IMR-90 (cell line): ENCODE measurements around the gene HACD2. TPM values are rescaled to one million over a fixed set of nuclear protein-coding genes. Genes with fewer than 3 reads are reported as not detected.

Experiments
- ATAC-seq: fragments of 200-7000 bp; cut with Tn5 transposase; 2 replicates; pipeline ENCODE4 v1.9.1; 2020; ENCODE audit warnings: low read depth, mild to moderate bottlenecking, moderate library complexity
- BruUV-seq: library from RNA; stranded (reverse); fragments of 400-500 nt; replicated peaks from 2 replicates; lab custom pipeline; 2021; lab: Mats Ljungman, UMichigan
- CTCF ChIA-PET: fragments of 300-600 bp; formaldehyde crosslinking; extraction: SDS; loops from one replicate; lab custom pipeline; 2021; ENCODE audit warnings: antibody characterized with exemption; lab: Yijun Ruan, JAX
- POLR2A ChIA-PET: fragments of 300-600 bp; sonication (Branson Sonifier 250); formaldehyde crosslinking; loops from one replicate; lab custom pipeline; 2022; ENCODE audit warnings: antibody characterized with exemption; ENCODE audit not compliant: unreplicated experiment; lab: Charles Lee
- DNase-seq: peaks from one replicate; pipeline ENCODE4 v3.0.0; 2013
- H2AFZ ChIP-seq: replicated peaks from 2 replicates; pipeline ENCODE3; 2013; ENCODE audit warnings: low read length, mild to moderate bottlenecking; ENCODE audit not compliant: poor library complexity
- H2AK5ac ChIP-seq: 2 replicates; pipeline ENCODE4 v1.6.1; 2013; ENCODE audit warnings: low read depth, low read length, inconsistent platforms
- H2AK9ac ChIP-seq: replicated peaks from 2 replicates; pipeline ENCODE3; 2013; ENCODE audit warnings: mild to moderate bottlenecking, low read depth, low read length, moderate library complexity; ENCODE audit not compliant: poor library complexity
- H2BK120ac ChIP-seq: 2 replicates; pipeline ENCODE4 v1.6.1; 2013; ENCODE audit warnings: low read depth, low read length, inconsistent platforms
- H2BK15ac ChIP-seq: 3 replicates; pipeline ENCODE4 v1.6.1; 2013; ENCODE audit warnings: low read depth, low read length, inconsistent platforms
- H2BK20ac ChIP-seq: 2 replicates; pipeline ENCODE4 v1.6.1; 2013; ENCODE audit warnings: low read depth, mild to moderate bottlenecking, inconsistent platforms, low read length, moderate library complexity
- H2BK5ac ChIP-seq: 2 replicates; pipeline ENCODE4 v1.6.1; 2013; ENCODE audit warnings: mild to moderate bottlenecking, low read depth, low read length, inconsistent platforms; ENCODE audit not compliant: poor library complexity, severe bottlenecking
- H3K14ac ChIP-seq: replicated peaks from 2 replicates; pipeline ENCODE4 v1.6.1; 2013; ENCODE audit warnings: low read depth, low read length, inconsistent platforms
- H3K18ac ChIP-seq: 2 replicates; pipeline ENCODE4 v1.6.1; 2013; ENCODE audit warnings: low read depth, low read length, control low read depth
- H3K23ac ChIP-seq: 2 replicates; pipeline ENCODE4 v1.6.1; 2013; ENCODE audit warnings: low read depth, low read length, inconsistent platforms
- H3K27ac ChIP-seq: 2 replicates; pipeline ENCODE4 v1.5.1; 2013; ENCODE audit warnings: mild to moderate bottlenecking, control low read depth, low read length; ENCODE audit not compliant: insufficient read depth
- H3K27me3 ChIP-seq: 2 replicates; pipeline ENCODE4 v1.6.1; 2013; ENCODE audit warnings: low read length; ENCODE audit not compliant: control insufficient read depth, insufficient read depth
- H3K36me3 ChIP-seq: 2 replicates; pipeline ENCODE4 v1.6.1; 2013; ENCODE audit warnings: low read length, mixed read lengths; ENCODE audit not compliant: control insufficient read depth, insufficient read depth
- H3K4ac ChIP-seq: 2 replicates; pipeline ENCODE4 v1.6.1; 2013; ENCODE audit warnings: low read depth, low read length, inconsistent platforms
- H3K4me1 ChIP-seq: 2 replicates; pipeline ENCODE4 v1.6.1; 2013; ENCODE audit warnings: low read length, mixed read lengths; ENCODE audit not compliant: control insufficient read depth, insufficient read depth
- H3K4me2 ChIP-seq: 2 replicates; pipeline ENCODE4 v1.6.1; 2013; ENCODE audit warnings: low read depth, mild to moderate bottlenecking, control low read depth, low read length, moderate library complexity
- H3K4me3 ChIP-seq: 2 replicates; pipeline ENCODE4 v1.5.1; 2013; ENCODE audit warnings: low read depth, mild to moderate bottlenecking, control low read depth, low read length, moderate library complexity; ENCODE audit not compliant: insufficient read depth
- H3K56ac ChIP-seq: 2 replicates; pipeline ENCODE4 v1.6.1; 2013; ENCODE audit warnings: low read length, inconsistent platforms; ENCODE audit not compliant: insufficient read depth; ENCODE audit errors: extremely low read depth
- H3K79me1 ChIP-seq, 2 experiments: 2 replicates each; pipeline ENCODE4 v1.6.1; 2013; ENCODE audit warnings: low read length in 2 of 2, inconsistent platforms in 1 of 2, low read depth in 1 of 2
- H3K9ac ChIP-seq: 2 replicates; pipeline ENCODE4 v1.6.1; 2013; ENCODE audit warnings: low read depth, low read length, control low read depth
- H3K9me1 ChIP-seq: 2 replicates; pipeline ENCODE4 v1.6.1; 2013; ENCODE audit warnings: low read length, inconsistent platforms; ENCODE audit not compliant: insufficient read depth
- H3K9me3 ChIP-seq: 2 replicates; pipeline ENCODE4 v1.6.1; 2013; ENCODE audit warnings: low read length; ENCODE audit not compliant: control insufficient read depth, insufficient read depth
- H4K20me1 ChIP-seq: 2 replicates; pipeline ENCODE4 v1.6.1; 2013; ENCODE audit warnings: low read length, inconsistent platforms; ENCODE audit not compliant: insufficient read depth
- H4K5ac ChIP-seq: 2 replicates; pipeline ENCODE4 v1.6.1; 2013; ENCODE audit warnings: mild to moderate bottlenecking, low read depth, low read length, control low read depth
- H4K8ac ChIP-seq, 2 experiments: 2 replicates each; pipeline ENCODE4 v1.6.1; 2013; ENCODE audit warnings: low read depth in 2 of 2, low read length in 2 of 2, control low read depth in 1 of 2, inconsistent platforms in 1 of 2
- H4K91ac ChIP-seq: 2 replicates; pipeline ENCODE4 v1.6.1; 2013; ENCODE audit warnings: low read depth, low read length, inconsistent platforms; ENCODE audit not compliant: insufficient read depth
- BHLHE40 ChIP-seq: fragments of 150-350 bp; IDR thresholded peaks from 2 replicates; pipeline ENCODE4 v1.6.1; 2016; ENCODE audit warnings: mild to moderate bottlenecking, low read depth, low read length
- CEBPB ChIP-seq: IDR thresholded peaks from 2 replicates; pipeline ENCODE4 v1.6.1; 2012; ENCODE audit warnings: low read depth, low read length, improper control_type of control experiment
- CHD1 ChIP-seq: IDR thresholded peaks from 2 replicates; pipeline ENCODE4 v1.6.1; 2012; ENCODE audit warnings: low read depth, low read length, improper control_type of control experiment
- CTCF ChIP-seq: conservative IDR thresholded peaks from 2 replicates; pipeline ENCODE4 v1.5.1; 2012; ENCODE audit warnings: mild to moderate bottlenecking, low read depth, low read length, improper control_type of control experiment
- FOS ChIP-seq: fragments of 150-350 bp; IDR thresholded peaks from 2 replicates; pipeline ENCODE4 v1.6.1; 2016; ENCODE audit warnings: low read depth, low read length
- MAFK ChIP-seq: IDR thresholded peaks from 2 replicates; pipeline ENCODE4 v1.6.1; 2012; ENCODE audit warnings: low read depth, low read length, improper control_type of control experiment
- MAZ ChIP-seq: IDR thresholded peaks from 2 replicates; pipeline ENCODE4 v1.6.1; 2012; ENCODE audit warnings: low read depth, mild to moderate bottlenecking, low read length, improper control_type of control experiment, moderate library complexity, borderline replicate concordance
- MXI1 ChIP-seq: IDR thresholded peaks from 2 replicates; pipeline ENCODE4 v1.6.1; 2012; ENCODE audit warnings: low read depth, mild to moderate bottlenecking, low read length, moderate library complexity, borderline replicate concordance
- NFE2L2 ChIP-seq: fragments of 150-350 bp; IDR thresholded peaks from 2 replicates; pipeline ENCODE4 v1.6.1; 2016; ENCODE audit warnings: low read depth, mild to moderate bottlenecking, low read length
- POLR2A ChIP-seq: IDR thresholded peaks from 2 replicates; pipeline ENCODE4 v1.6.1; 2012; ENCODE audit warnings: mild to moderate bottlenecking, low read depth, low read length
- RAD21 ChIP-seq: IDR thresholded peaks from 2 replicates; pipeline ENCODE4 v1.6.1; 2012; ENCODE audit warnings: low read length, improper control_type of control experiment
- RCOR1 ChIP-seq: IDR thresholded peaks from 2 replicates; pipeline ENCODE4 v1.6.1; 2012; ENCODE audit warnings: mild to moderate bottlenecking, low read length, improper control_type of control experiment; ENCODE audit not compliant: insufficient replicate concordance
- RFX5 ChIP-seq: IDR thresholded peaks from 2 replicates; pipeline ENCODE4 v1.8.0; 2012; ENCODE audit warnings: low read depth, mild to moderate bottlenecking, low read length, moderate library complexity
- USF2 ChIP-seq: fragments of 150-350 bp; IDR thresholded peaks from 2 replicates; pipeline ENCODE4 v1.6.1; 2017; ENCODE audit warnings: mild to moderate bottlenecking, antibody characterized with exemption, low read length, low read depth
- WGBS, 2 experiments: methylation state at CpG; one replicate each; pipeline versions ENCODE4 v1.1.5 to v1.1.7; 2013; ENCODE audit warnings: missing lambda C conversion rate in 2 of 2; ENCODE audit not compliant: insufficient read length in 1 of 2; ENCODE audit errors: extremely low coverage in 2 of 2; 5-methylcytosine and 5-hydroxymethylcytosine counted together
- dilution Hi-C: fragments of 300-500 bp; cut with HindIII; formaldehyde crosslinking; loops from one replicate; pipeline ENCODE4 v1.14.3; 2018; ENCODE audit warnings: low sequenced_read_pairs; ENCODE audit not compliant: unreplicated experiment
- in situ Hi-C: fragments of 300-500 bp; cut with MboI; formaldehyde crosslinking; loops from 3 replicates; pipeline ENCODE4 v1.14.3; 2019; ENCODE audit warnings: low sequenced_read_pairs, inconsistent platforms, mixed read lengths
- intact Hi-C: fragments of 100-400 bp; cut with micrococcal nuclease; formaldehyde crosslinking; loops from 2 replicates; pipeline ENCODE4 v1.10.0; 2022
- polyA plus RNA-seq, 3 experiments: library from polyadenylated mRNA; depleted of rRNA; stranded (reverse); fragments of >200 nt; gene quantifications; 2 replicates each; pipeline ENCODE4 v1.2.3, GENCODE V29; 2012; ENCODE audit warnings: low replicate concordance in 1 of 3
- total RNA-seq: library from RNA; depleted of rRNA; stranded (reverse); fragments of >200 nt; gene quantifications from 2 replicates; pipeline ENCODE4 v1.2.3, GENCODE V29; 2012

The HACD2 gene
- total and polyA plus RNA-seq, 2 of the 4 experiments (the other 2 are of a cell fraction), result 21.5 to 22.6 TPM

GRCh38 chr3:123628996-123629746 is 44.3 kb upstream of the HACD2 start:
- H3K4ac ChIP-seq, result no peak overlapping the region
- no peak overlapping the region for H3K56ac ChIP-seq
- no peak overlapping the region for H4K91ac ChIP-seq
- no peak overlapping the region for H3K4me3 ChIP-seq
- H2AFZ ChIP-seq, result no peak overlapping the region
- CTCF ChIA-PET, result no interaction called here
- no peak overlapping the region; the same call in 1 of the 2 replicates for H2AK5ac ChIP-seq
- DNase-seq (no peak), ATAC-seq (no peak)
- H4K8ac ChIP-seq, result no peak overlapping the region
- in situ Hi-C loops (no loop called here), dilution Hi-C loops (no loop called here), intact Hi-C loops (no loop called here)
- H3K79me1 ChIP-seq, result peaks cover 11 to 51% of the 10 kb centered on the region in 2 experiments
- H2BK15ac ChIP-seq, result no peak overlapping the region
- no peak overlapping the region for H2BK120ac ChIP-seq
- H3K36me3 ChIP-seq, result peaks cover 61% of the 10 kb centered on the region
- no peak overlapping the region for H4K5ac ChIP-seq
- no peak overlapping the region for H3K4me2 ChIP-seq
- no peak for TF ChIP-seq CEBPB
- TF ChIP-seq FOS, result no peak
- no peak for TF ChIP-seq RAD21
- TF ChIP-seq CHD1, result no peak
- TF ChIP-seq MXI1, result no peak
- TF ChIP-seq MAZ, result no peak
- TF ChIP-seq RFX5, result no peak
- no peak for TF ChIP-seq MAFK
- no peak for TF ChIP-seq NFE2L2
- no peak for TF ChIP-seq RCOR1
- TF ChIP-seq BHLHE40, result no peak
- no peak for TF ChIP-seq USF2
- no peak for TF ChIP-seq CTCF
- TF ChIP-seq POLR2A, result no peak
- 100% methylated on average over 3 of the region's 22 CpGs; no CpG with 5 or more reads in 1 of the 2 experiments for WGBS, 2 experiments
- H3K9me1 ChIP-seq, result peaks cover 34% of the 10 kb centered on the region
- no peaks in the 10 kb centered on the region for H3K27me3 ChIP-seq
- no peak overlapping the region for H3K18ac ChIP-seq
- no peak overlapping the region for H3K9ac ChIP-seq
- no peak overlapping the region for H2BK5ac ChIP-seq
- H3K9me3 ChIP-seq, result no peaks in the 10 kb centered on the region
- no peak overlapping the region for H3K14ac ChIP-seq
- H3K4me1 ChIP-seq, result peaks cover 20% of the 10 kb centered on the region
- H3K23ac ChIP-seq, result no peak overlapping the region
- H2AK9ac ChIP-seq, result no peak overlapping the region
- no peaks in the 10 kb centered on the region for H4K20me1 ChIP-seq
- BruUV-seq, result no TSS peak
- H3K27ac ChIP-seq, result no peak overlapping the region
- H2BK20ac ChIP-seq, result no peak overlapping the region
- POLR2A ChIA-PET, result no interaction called here
